ENCODE measurements around the gene GNPDA1.

The GNPDA1 gene

DNA sequence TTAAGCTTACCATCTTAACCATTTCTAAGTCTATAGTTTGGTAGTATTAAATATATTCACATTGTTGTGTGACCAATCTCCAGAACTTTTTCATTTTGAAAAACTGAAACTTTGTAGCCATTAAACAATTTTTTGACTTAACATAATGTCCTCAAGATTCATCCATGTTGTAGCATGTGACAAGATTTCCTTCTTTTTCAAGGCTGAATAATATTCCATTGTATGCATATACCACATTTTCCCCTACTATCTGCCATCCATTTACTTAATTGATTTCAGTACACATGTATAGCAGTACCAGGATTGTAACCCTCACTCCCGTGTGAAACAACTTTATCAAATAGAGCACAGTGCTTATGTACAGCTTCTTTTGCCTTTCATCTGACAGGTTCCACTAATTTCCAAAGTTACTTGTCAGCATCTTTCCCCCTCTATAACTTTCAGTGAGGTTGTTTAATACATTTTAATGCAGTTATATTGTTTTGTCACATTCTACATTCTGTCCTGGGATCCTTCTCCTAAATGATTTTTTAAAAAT is 7.4 kb upstream of the GNPDA1 start:
- DNase-seq, result no peak

DNA sequence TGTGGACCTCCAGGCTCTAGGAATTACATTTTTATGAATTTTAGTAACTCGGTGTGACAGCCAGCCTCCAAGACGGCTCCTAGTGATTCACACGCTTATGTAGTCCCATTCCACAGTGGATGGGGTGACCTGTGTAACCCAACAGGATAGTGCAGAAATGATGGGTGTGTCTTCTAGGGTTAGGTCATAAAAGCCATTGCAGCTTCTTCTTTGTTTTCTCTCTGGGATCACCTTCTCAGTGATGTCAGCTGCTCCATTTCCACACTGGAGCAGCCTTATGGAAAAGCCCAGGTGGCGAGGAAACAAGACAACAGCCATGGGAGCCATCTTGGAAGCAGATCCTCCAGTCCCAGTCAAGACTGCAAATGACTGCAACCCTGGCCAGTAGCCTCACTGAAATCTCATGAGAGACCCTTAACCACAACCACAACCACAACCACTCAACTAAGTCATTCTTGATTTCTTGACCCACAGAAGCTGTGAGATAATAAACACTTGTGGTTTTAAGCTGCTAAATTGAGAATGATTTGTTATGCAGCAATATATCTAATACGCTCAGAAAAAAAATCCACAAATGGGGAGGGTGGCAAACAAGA is 5.1 kb upstream of the GNPDA1 start:
- DNase-seq, result peak; percentile 63

DNA sequence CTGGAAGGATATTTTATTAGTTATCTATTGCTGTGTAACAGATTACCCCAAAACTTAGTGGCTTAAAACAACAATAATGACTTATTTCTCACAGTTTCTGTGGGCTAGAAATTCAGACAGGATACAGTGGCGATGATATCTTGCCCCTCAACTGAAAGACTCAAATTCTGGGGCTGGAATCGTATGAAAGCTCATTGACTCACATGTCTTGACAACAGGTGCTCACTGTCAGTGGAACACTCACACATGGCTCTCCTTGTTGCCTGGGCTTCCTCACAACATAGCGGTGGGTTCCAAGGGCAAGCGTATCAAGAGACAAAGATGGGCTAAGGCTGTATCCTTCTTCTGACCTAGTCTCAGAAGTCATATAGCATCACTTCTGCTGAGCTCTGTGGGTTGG is 3.7 kb upstream of the GNPDA1 start:
- DNase-seq, result no peak

DNA sequence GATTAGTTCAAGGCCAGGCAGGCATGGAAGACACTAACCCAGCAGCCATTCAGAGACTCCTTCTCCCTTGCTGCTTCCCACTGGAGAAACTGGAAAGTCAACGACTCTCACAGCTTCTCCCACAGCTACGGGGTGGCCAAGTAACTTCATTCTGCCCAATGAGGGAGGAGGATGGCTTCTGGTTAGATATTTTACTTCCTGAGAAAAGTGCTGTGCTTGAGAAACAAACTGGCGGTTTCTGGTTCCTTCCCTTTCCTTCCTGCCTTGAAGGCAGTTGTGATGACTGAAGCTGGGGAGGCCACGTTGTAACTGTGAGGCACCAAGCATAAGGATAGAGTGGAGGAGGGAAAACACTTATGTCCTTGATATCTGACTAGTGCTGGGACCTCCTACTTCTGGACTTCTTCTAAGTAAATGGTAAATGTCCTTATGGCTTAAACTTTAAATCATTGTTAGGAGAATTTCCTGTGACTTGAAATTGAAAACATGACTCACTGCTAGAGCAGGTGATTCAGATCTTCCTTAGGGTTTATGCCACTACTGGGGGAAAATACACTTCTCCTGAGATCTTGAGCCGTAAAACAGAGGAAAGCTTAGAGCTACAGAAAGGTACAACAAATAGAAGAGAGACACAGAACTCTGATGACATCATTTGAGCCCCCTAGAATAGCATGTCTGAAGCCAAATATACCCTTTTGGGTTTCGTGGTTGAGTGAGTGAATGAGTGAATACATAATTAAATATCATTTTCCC is 3.1 kb upstream of the GNPDA1 start:
- peak; percentile 50 for DNase-seq

DNA sequence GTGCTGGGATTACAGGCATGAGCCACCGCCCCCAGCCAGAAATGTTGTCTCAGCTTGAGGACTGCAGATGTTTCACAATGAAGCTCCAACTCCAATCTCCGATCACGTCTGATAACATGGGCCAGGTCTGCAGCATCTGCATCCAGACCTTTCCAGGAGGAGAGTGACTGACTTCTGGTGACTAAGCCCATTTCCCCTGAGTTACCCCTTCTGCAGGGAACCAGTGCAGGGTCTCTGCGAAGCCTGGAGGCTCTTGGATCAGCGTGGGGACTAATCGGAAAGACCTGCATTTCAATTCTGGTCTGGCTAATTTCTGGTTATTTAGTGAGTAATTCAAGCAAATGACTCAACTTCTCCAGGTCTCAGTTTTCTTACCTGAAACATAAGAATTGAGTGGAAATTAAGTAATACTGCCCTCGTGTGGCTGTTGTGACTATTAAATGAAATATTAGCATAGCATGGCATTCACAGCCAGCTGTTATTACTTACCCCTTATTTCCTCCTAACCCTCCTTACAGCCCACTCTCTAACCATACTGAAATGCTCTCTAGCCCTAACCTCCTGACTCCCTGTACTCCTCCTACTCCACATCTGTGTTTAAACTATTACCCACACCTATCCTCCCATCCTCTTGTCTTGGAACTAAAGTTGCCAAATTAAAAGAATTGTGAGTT is 2.2 kb upstream of the GNPDA1 start:
- DNase-seq, result peak; percentile 22

DNA sequence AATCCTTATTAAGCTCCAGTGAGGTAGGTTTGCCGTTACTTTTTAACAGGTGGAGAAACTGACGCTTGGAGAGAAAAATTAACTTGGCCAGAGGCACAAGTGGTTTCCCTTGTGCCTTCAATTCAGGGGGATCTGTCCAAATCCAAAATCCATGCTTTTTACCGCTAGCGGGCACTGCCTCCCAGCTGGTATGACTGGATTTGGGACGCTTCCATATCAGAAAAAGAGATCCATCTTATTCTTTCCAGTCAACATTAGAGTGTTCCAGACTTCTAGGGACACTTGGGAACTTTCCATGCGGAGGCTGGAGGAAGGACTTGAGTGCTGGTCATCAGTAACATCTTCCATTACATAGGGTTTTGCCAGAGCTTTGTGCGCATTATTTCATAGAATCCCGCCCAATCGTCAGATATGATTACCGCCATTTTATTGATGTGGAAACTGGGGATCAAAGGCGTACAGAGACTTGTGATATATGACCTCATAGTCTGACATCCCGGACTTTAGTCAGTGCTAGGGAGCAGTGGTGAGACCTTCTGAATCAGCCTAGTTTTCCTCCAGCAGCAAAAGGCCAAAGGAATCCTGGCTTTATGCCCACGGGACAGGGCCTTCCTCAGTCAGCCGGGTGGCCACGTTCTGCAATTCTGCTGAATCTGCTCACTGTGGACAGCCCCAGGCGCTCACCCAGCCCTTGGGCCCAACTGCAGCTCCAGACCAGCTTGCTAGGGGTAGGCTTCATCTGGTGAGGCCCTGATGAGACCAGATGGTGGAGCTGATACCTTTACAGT is 1.1 kb upstream of the GNPDA1 start:
- no peak for DNase-seq

DNA sequence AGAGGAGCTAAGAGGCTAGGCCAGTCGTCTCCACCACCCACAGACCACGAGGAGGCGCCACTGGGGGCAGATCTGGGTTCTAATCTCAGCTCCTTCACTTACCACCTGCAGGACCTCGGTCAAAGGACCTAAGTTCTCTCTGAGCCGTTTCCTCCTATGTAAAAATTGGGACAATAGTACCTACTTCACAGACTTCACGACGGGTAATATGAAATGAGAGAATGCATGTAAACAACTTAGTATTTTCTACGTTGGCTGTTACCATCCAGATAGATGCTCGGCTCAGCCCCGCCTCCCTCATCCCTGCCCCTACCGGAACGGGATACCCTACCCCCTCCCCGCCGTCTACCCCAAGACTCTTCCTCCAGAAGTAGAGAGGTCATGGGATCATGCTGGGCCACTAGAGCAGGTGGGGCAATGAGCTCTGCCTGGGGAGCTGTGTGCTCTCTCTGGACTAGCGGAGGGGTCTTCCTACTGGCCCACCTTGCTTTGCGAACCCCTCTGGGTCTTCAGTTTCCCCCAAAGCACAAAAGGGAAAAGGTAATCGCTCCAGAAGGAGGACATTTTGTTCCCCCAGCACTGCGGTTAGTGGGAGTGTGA is 541 bp downstream of the GNPDA1 start:
- no peak for DNase-seq

DNA sequence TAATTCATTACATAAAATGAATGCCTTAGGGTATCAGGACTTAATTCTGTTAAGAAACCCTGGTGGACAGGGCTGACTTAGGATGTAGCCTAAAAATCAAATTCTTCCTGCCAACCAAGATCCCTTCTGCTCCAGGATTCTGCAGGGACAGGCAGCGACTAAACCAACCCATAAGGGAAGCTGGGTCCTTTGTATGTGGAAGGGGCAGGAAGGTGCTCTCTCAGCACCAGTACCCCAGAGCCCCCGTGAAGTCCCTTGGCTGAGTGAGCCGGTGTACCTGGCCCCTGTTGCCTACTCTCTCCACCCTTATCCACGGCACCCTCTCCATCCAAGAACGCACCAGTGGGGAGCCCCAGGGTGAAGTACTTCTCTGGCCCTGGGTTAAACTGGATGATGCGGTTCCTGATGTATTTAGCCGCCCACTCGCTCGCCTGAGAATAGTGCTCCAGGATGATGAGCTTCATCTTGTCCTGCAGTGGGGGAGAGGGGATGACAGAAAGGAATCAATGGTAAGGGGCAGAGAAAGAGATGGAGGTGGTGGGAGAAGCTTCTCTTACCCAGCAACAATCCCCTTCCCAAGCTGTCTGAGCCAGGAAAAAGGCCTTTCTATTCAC is 1.1 kb downstream of the GNPDA1 start:
- no peak for DNase-seq

DNA sequence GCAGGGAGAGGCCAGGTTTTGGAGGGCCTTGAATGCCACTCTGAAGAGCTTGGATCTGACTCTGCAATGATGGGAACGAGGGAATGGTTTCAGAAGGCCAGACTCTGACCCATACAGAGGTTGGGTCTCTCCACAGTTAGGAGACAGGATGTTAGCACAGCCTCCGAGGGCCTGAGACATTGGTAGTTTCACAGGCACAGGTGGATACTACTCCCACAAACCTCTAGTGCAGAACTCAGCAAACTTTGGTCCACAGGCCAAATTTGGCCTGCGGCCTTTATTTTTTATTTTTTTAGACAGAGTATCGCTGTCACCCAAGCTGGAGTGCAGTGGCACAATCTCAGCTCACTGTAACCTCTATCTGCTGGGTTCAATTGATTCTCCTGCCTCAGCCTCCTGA is 2.9 kb downstream of the GNPDA1 start:
- DNase-seq, result no peak

DNA sequence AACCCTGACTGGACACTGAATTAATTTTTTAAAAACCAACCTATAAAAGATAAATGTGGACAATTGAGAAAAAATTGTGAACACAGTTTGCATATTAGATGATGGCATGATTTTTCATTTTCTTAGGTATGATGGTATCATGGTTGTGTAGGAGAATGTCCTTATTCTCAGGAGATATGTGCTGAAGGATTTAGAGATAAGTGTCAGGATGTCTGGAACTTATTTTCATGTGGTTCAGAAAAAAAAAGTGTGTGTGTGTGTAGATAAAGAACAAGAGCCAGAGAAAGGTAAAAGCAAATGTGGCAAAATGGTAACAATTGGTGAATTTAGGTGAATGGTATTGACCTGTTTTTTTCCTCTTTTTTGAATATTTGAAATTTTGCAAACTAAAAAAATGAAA is 4.0 kb downstream of the GNPDA1 start:
- DNase-seq, result no peak

DNA sequence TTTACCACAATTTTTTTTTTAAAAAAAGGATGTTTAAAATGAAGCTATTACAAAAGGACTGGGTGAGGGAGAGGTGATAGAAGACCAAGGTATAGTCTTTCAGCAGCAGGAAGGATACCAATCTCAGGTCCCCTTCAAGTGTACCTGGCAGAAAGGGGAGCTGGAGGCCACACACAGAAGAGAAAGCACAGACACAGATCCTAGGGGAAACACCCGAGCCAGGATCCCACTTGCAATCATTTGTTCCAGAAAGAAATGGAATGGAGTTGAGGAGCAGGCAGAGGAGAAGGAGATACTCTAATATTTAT is 5.6 kb downstream of the GNPDA1 start:
- DNase-seq, result peak; percentile 26

DNA sequence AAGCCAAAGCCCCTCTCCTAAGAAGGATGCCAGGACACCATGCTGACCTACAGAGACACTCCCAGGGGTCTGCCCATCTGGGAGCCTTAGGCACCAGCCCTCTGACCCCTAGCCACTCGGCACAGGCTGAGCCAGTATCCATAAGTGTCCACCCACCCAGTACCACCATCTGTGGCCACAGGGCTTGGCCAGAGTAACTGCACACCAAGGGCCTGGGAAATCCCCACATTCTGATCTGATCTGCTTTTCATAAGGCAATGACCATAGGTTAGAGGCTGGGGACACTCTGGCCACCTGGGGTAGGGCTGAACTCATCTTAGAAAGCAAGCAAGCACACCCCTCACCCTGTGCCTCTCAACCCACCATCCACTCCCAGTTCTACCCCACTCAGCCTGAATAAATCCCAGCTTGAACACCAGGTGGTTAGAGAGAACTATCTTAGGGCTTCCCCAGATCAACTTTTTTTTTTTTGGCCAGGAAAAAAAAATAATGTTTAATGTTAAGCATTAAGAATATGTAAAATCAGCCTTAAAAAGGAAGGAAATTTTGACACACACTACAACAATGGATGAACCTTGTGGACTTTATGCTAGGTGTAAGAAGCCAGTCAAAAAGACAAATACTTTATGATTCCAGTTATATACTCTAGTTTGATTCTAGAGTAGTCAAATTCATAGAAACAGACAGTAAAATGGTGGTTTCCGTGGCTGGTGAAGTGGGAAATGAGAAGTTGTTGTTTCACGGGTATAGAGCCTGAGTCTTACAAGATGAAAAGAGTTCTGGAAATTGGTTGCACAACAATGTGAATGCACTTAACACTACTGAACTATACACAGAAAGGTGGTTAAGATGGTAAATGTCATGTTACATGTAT is 6.2 kb downstream of the GNPDA1 start:
- DNase-seq, result no peak

DNA sequence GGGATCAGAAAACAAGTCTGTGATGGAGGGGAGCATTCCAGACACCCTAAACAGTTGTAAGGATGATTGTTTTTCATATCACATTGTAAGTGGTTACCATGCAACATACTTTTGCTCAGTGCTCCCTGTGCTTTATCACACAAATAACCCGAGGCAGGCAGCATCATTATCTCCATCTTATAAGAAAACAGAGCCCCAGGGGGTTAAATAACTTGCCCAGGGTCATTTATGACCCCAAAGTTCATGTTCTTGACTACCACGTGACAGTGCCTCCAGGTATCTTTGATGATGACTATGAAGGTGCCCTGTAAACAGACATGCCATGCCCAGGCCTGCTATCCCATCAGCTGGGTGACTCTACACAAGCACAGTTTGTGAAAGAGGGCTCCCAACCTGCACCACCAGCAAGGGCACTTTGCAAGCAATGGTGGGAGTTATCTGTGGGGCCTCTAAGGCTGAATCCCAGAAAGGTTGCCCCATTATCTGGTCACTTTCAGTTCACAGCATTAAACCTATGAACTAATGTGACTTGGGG is 9.5 kb downstream of the GNPDA1 start:
- DNase-seq, result no peak

DNA sequence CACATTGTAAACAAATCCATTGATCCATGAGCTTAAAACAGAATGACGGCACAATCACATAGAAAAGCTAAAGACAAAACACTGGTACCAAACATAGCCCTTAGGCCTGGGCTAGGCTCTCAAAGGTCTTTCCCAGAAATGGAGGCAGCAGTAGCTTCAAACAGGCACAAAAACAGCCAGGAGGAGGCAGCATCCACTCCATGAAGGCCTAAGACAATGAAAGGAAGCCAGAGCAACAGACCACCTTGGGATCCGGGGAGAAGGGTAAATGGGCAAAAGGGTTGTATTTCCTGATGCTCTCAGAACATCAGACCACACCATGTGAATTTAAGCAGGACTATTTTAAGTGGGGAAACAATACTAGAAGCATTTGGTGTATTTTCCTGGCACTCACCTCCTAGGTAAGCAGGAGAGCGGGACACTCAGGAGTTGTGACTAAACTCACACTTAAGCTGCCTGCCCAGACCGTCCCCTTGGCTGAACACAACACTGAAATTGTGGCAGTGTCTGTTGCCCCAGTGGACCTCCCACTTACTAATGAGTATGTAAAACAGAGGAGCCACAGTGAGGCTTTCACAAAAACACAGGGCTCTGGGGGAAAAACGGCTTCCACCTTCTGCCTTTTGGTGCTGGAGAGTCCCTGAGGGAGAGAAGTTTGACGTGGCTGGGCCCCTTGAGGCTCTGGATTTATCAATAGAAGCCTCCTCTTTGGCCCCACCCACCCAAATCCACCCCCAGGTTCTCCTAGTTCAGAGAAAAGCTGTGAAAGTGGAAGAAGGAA is 11.9 kb downstream of the GNPDA1 start:
- no peak for DNase-seq

DNA sequence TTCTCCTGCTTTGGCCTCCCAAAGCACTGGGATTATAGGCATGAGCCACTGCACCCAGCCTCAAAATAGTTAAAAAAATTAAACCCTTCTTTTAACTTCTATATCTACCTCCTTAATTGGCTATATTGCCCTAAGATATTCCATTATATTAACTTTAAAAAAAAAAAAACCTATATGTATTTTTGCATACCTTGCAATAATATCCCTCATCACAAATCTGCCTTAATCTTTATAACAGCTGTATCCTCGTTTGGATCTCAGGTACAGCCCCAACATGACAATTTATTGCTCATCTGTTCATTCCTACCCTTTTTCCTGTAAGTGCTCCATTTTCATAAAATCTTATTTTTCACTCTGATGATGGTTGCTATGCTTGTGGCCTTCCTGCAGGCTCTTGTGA is 12.7 kb downstream of the GNPDA1 start:
- DNase-seq, result no peak

DNA sequence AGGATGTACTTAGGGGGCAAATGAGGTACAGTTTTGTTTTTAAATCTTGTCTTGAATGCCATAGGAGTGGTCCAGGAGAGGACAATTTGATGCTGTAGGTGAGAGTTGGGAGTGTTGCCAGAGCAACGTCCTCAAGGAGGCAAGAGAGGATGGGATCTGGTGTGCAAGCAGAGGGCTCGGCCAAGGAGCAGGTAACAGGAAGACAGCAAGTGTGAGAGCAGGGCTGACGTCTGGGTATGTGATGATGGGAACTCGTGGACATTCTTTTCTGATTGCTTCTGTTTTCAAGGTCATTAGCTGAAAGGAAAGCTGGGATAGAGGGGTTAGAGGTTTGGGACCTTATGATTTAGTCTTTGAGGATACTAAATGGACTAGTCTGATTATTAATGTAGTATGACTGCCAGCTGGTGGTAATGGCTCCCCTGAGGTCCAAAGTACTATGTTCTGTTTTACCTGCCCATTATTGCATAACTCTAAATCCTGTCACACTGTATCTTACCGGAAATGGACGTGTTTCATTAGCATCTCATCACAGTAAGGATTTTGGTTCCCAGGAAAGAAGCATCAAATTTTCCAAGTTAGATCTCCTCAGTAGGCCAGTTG is 15.4 kb downstream of the GNPDA1 start:
- no peak for DNase-seq

DNA sequence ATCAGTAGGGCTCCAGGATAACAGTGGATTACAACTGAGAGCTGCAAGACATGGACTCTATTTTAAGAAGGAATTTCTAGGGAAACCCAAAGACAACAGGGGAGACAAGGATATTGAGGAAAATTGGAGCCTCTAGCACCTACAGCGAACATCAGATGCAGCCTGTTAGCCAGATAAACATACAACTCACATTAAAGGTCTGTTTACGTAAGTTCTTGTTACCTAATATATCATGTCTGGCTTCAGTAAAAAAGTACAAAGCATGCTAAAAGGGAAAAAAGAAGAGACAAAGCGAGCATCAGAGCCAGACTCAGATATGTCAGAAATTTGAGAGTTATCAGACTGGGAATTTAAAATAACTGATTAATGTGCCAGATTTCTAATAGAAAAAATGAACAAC is 17.2 kb downstream of the GNPDA1 start:
- no peak for DNase-seq

DNA sequence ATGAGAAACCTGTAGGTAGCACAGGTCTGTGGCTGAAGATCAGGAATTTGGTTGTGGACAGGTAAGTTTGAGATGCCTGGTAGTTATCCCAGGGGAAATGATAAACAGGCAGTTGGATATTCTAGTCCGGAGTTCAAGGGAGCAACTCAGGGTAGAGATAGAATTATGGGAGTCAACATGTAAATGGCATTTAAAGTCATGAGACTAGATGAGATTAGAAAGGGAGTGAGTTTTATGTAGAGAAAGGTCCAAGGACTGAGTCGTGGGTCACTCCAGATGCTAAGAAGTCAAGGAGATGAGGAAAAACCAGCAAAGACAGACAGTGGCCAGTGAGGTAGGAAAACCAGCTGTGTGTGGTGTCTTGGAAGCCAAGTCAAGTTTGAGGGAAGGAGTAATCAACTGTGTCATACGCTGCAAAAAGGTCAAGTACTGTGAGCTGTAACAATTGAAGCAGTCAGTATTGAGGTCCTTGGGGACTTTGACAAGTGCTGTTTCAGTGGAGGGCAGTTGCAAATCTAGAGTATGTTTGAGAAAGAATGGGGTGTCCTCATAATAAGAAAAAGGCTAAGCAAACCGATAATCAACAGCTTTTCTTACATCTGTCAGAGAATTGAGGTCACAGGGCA is 18.2 kb downstream of the GNPDA1 start:
- no peak for DNase-seq

DNA sequence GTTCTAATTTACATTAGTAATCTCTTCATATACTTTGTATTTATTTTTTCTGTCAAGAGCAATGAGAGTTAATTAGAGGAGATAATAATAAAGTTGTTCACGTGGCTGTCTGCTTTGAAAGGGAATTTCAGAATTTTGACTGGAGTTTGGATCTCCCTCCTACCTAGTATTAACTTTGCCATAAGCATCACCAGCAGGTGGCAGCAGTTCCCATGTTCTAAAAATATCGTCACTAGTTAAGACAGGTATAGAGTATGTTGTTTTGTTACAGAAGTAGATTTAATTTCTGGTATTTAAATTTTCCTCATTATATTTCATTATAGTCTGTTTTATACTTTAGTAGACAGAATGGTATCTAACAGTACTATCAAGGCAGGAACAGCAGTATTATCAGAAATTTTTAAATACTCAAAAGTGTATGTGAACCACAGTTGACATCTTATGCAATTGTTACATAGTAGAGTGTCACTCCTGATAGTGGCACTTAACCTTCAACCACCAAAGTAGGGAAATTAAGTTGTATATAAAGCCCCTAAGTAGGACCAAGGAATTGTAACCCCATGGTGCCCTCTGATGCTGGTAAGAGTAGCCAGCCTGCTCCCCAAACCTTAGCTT is 20.4 kb downstream of the GNPDA1 start:
- peak; percentile 18 for DNase-seq
